Stimulated activated CD8-positive, alpha-beta memory T cell treated with anti-CD3 and anti-CD28 coated beads, Interleukin-12 subunit alpha, Interleukin-12 subunit beta, amount 100 ng/mL, for 24 hours (primary cell): ENCODE data around the gene MYT1.

ENCODE experiments used
- DNase-seq: peaks from one replicate; pipeline ENCODE4 v3.0.0-alpha.2; 2020; ENCODE audit errors: extremely low read depth

The MYT1 gene

GRCh38 chr20:64139199-64140060 lies 24.8 kb upstream of the MYT1 start:
- no peak for DNase-seq

GRCh38 chr20:64140061-64140931 lies 24.0 kb upstream of the MYT1 start:
- no peak for DNase-seq

GRCh38 chr20:64140956-64141355 lies 23.3 kb upstream of the MYT1 start:
- no peak for DNase-seq

- DNase-seq = no peak
Observed at GRCh38 chr20:64142590-64142989, 21.7 kb upstream of the MYT1 start.

- no peak for DNase-seq
Observed at GRCh38 chr20:64143018-64143801, 21.0 kb upstream of the MYT1 start.

- no peak for DNase-seq
Observed at GRCh38 chr20:64144144-64144912, 19.9 kb upstream of the MYT1 start.

- DNase-seq = no peak
Observed at GRCh38 chr20:64145458-64146300, 18.6 kb upstream of the MYT1 start.

- DNase-seq = no peak
Observed at GRCh38 chr20:64146301-64146935, 17.8 kb upstream of the MYT1 start.

GRCh38 chr20:64146936-64147477 lies 17.2 kb upstream of the MYT1 start:
- no peak for DNase-seq

- DNase-seq = no peak
Observed at GRCh38 chr20:64148581-64148980, 15.7 kb upstream of the MYT1 start.

GRCh38 chr20:64149141-64149540 lies 15.1 kb upstream of the MYT1 start:
- DNase-seq = no peak

GRCh38 chr20:64149809-64150560 lies 14.3 kb upstream of the MYT1 start:
- no peak for DNase-seq

GRCh38 chr20:64150756-64151632 lies 13.3 kb upstream of the MYT1 start:
- DNase-seq = no peak

- DNase-seq = no peak
Observed at GRCh38 chr20:64151633-64152530, 12.4 kb upstream of the MYT1 start.

- DNase-seq = no peak
Observed at GRCh38 chr20:64152906-64153305, 11.3 kb upstream of the MYT1 start.

- no peak for DNase-seq
Observed at GRCh38 chr20:64153410-64153809, 10.8 kb upstream of the MYT1 start.
